PC-9 (cell line): Measurements from ENCODE around the gene NFIA. TPM values are rescaled to one million over a fixed set of nuclear protein-coding genes. Genes with fewer than 3 reads are reported as not detected.

Source experiments
- BruUV-seq: library from RNA; stranded (reverse); fragments of 400-500 nt; replicated peaks from 2 replicates; lab custom pipeline; 2021; lab: Mats Ljungman, UMichigan
- CTCF ChIA-PET: fragments of 300-600 bp; sonication (Branson Sonifier 250); formaldehyde crosslinking; loops from one replicate; lab custom pipeline; 2022; ENCODE audit warnings: antibody characterized with exemption; lab: Charles Lee
- POLR2A ChIA-PET: fragments of 300-600 bp; sonication (Branson Sonifier 250); formaldehyde crosslinking; loops from one replicate; lab custom pipeline; 2022; ENCODE audit warnings: antibody characterized with exemption; ENCODE audit not compliant: unreplicated experiment; lab: Charles Lee
- DNase-seq, 2 experiments: peaks; one replicate each; pipeline versions ENCODE4 v3.0.0 to v3.0.0-alpha.2; 2015 to 2022; ENCODE audit warnings: mixed read lengths in 1 of 2
- H2AFZ ChIP-seq: fragments of 200-600 bp; sonication (generic); 2 replicates; pipeline ENCODE4 v1.8.1; 2017; ENCODE audit warnings: antibody characterized with exemption
- H3F3A ChIP-seq: fragments of 200-600 bp; sonication (generic); 2 replicates; pipeline ENCODE4 v1.8.1; 2017; ENCODE audit warnings: antibody characterized with exemption, mild to moderate bottlenecking, low read depth; ENCODE audit not compliant: insufficient read depth
- H3K27ac ChIP-seq: fragments of 200-600 bp; sonication (generic); 2 replicates; pipeline ENCODE4 v1.6.1; 2016; ENCODE audit warnings: mixed run types
- H3K27me3 ChIP-seq: fragments of 200-600 bp; sonication (generic); 2 replicates; pipeline ENCODE4 v1.6.1; 2016; ENCODE audit warnings: low read depth, mixed run types; ENCODE audit not compliant: insufficient read depth
- H3K36me3 ChIP-seq: fragments of 200-600 bp; sonication (generic); 2 replicates; pipeline ENCODE4 v1.6.1; 2016; ENCODE audit warnings: low read depth, mixed run types
- H3K4me1 ChIP-seq: fragments of 200-600 bp; sonication (generic); replicated peaks from 2 replicates; pipeline ENCODE4 v1.6.1; 2016; ENCODE audit warnings: mixed run types; ENCODE audit not compliant: insufficient read depth
- H3K4me2 ChIP-seq: fragments of 200-600 bp; sonication (generic); 2 replicates; pipeline ENCODE4 v1.6.1; 2017; ENCODE audit warnings: mixed run types
- H3K4me3 ChIP-seq: fragments of 200-600 bp; sonication (generic); 2 replicates; pipeline ENCODE4 v1.6.1; 2016; ENCODE audit warnings: mixed run types
- H3K79me2 ChIP-seq: fragments of 200-600 bp; sonication (generic); 2 replicates; pipeline ENCODE4 v1.6.1; 2017; ENCODE audit warnings: low read depth, mixed run types
- H3K9me2 ChIP-seq: fragments of 200-600 bp; sonication (generic); 2 replicates; pipeline ENCODE4 v1.8.1; 2017; ENCODE audit warnings: mild to moderate bottlenecking; ENCODE audit not compliant: insufficient read depth
- H3K9me3 ChIP-seq: fragments of 200-600 bp; sonication (generic); 2 replicates; pipeline ENCODE4 v1.8.1; 2016; ENCODE audit warnings: low read depth; ENCODE audit not compliant: insufficient read depth
- H4K20me1 ChIP-seq: fragments of 200-600 bp; sonication (generic); 2 replicates; pipeline ENCODE4 v1.8.1; 2017; ENCODE audit not compliant: insufficient read depth
- EZH2 ChIP-seq: fragments of 200-600 bp; sonication (generic); IDR thresholded peaks from 2 replicates; pipeline ENCODE4 v1.8.0; 2017; ENCODE audit warnings: antibody characterized with exemption, low read depth
- intact Hi-C: fragments of 100-400 bp; cut with micrococcal nuclease; formaldehyde crosslinking; loops from one replicate; pipeline ENCODE4 v1.10.0; 2022; ENCODE audit not compliant: unreplicated experiment
- total RNA-seq: library from RNA; stranded (reverse); gene quantifications from 2 replicates; pipeline ENCODE4 v1.2.3, GENCODE V29; 2021
- TF ChIP-seq, protein P1 (sequence below): fragments of 200-600 bp; sonication (generic); conservative IDR thresholded peaks from 2 replicates; pipeline ENCODE4 v1.6.1; 2017; ENCODE audit warnings: mixed run types, antibody characterized with exemption, mild to moderate bottlenecking, moderate library complexity

Gene NFIA
- total RNA-seq, 1 experiment from 2014 or later: 26.7 TPM

DNA sequence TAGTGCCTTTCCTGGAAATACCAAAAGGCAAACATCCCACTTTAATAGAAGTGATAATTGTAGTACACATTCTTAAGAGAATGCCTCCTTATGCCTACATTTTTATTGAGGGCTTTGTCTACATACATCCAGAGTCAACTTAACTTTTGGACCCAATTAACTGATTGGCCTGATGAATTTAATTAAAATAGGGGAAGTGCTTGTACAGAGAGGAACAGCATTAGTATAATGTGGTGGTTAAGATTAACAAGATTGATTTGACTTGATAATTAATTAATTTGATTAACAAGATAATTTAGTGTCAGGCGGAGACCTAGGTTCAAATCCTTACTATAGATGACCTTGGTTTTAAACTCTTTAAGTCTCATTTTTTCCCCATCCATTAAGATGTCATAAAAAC, 111.4 kb downstream of the NFIA start:
- TF ChIP-seq EZH2: no peak
- TF ChIP-seq, protein P1, sequence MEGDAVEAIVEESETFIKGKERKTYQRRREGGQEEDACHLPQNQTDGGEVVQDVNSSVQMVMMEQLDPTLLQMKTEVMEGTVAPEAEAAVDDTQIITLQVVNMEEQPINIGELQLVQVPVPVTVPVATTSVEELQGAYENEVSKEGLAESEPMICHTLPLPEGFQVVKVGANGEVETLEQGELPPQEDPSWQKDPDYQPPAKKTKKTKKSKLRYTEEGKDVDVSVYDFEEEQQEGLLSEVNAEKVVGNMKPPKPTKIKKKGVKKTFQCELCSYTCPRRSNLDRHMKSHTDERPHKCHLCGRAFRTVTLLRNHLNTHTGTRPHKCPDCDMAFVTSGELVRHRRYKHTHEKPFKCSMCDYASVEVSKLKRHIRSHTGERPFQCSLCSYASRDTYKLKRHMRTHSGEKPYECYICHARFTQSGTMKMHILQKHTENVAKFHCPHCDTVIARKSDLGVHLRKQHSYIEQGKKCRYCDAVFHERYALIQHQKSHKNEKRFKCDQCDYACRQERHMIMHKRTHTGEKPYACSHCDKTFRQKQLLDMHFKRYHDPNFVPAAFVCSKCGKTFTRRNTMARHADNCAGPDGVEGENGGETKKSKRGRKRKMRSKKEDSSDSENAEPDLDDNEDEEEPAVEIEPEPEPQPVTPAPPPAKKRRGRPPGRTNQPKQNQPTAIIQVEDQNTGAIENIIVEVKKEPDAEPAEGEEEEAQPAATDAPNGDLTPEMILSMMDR: no peak
- no peaks in the 10 kb centered on the region for H3K36me3 ChIP-seq
- no peaks in the 10 kb centered on the region for H3K79me2 ChIP-seq
- peaks cover 6% of the 10 kb centered on the region; the same call in 1 of the 2 replicates for H3F3A ChIP-seq
- POLR2A ChIA-PET: no interaction called here
- intact Hi-C loops: no loop called here
- DNase-seq: no peak
- H3K4me1 ChIP-seq: 0 out of 2 replicates have a peak, but pooled peaks cover 7% of the 10 kb centered on the region
- no peak overlapping the region for H3K4me3 ChIP-seq
- CTCF ChIA-PET: no interaction called here
- H3K4me2 ChIP-seq: no peak overlapping the region
- no peak overlapping the region for H3K27ac ChIP-seq
- H2AFZ ChIP-seq: no peak overlapping the region
- no peaks in the 10 kb centered on the region for H3K9me3 ChIP-seq
- H3K27me3 ChIP-seq: no peaks in the 10 kb centered on the region
- BruUV-seq: no TSS peak
- H3K9me2 ChIP-seq: no peaks in the 10 kb centered on the region
- H4K20me1 ChIP-seq: no peaks in the 10 kb centered on the region

DNA sequence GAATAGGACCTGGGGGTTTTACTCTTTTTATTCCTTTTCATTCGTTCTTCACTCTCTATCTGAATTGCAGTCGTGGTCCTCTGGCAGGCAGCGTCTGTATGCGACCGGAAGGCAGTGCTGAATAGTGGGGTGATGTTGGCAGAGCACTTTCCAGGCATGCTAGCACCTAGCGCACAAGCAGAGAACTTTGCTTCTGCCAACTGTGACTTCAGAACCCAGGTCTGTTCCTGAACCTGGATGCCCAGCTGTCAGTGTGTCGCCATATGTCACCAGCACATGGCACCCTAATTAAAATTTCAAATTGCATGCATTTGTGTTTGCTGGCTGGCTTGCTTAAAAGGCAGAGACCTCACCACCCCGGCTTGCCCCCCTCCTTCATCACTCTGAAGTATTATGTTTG, 116.2 kb downstream of the NFIA start:
- no peak overlapping the region for H3K4me3 ChIP-seq
- no peaks in the 10 kb centered on the region for H3K36me3 ChIP-seq
- no peak for DNase-seq
- ChIA-PET POLR2A (no interaction called here), CTCF (no interaction called here)
- no peak overlapping the region for H2AFZ ChIP-seq
- H4K20me1 ChIP-seq: no peaks in the 10 kb centered on the region
- H3K9me2 ChIP-seq: no peaks in the 10 kb centered on the region; the same call in 1 of the 2 replicates
- peaks cover 13% of the 10 kb centered on the region for H3K79me2 ChIP-seq
- no peak for TF ChIP-seq EZH2
- TF ChIP-seq, protein P1: no peak
- intact Hi-C loops: no loop called here
- no peaks in the 10 kb centered on the region for H3K4me1 ChIP-seq
- H3K9me3 ChIP-seq: no peaks in the 10 kb centered on the region
- H3K27ac ChIP-seq: no peak overlapping the region
- no TSS peak for BruUV-seq
- no peak overlapping the region for H3K4me2 ChIP-seq
- H3F3A ChIP-seq: no peaks in the 10 kb centered on the region; the same call in 1 of the 2 replicates
- no peaks in the 10 kb centered on the region for H3K27me3 ChIP-seq

DNA sequence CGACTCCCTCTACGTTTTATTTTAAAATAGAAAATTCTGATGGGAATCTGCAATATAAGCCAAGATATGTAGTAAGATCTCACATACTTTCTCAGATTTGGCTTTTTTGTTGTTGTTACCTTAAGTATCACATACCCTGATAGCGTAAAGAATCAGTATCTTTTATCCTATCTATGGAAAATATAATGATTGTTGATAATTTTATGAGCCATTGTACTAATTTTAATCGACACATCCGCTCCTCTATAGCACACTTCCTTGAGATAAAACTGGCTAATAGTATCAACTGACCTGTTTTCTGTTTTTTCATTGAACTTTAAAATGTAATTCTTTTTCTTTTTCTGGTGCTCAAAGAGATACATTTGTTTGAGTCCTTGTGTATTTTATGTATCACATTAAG, 118.7 kb downstream of the NFIA start:
- intact Hi-C loops: no loop called here
- Histone ChIP-seq H3K9me2 (no peaks in the 10 kb centered on the region; the same call in 1 of the 2 replicates), H3K27ac (no peak overlapping the region), H3K4me1 (no peaks in the 10 kb centered on the region), H3K36me3 (no peaks in the 10 kb centered on the region), H3K79me2 (peaks cover 17% of the 10 kb centered on the region), H3K27me3 (no peaks in the 10 kb centered on the region), H4K20me1 (no peaks in the 10 kb centered on the region), H3K9me3 (no peaks in the 10 kb centered on the region), H3K4me2 (no peak overlapping the region), H3K4me3 (no peak overlapping the region), H2AFZ (no peak overlapping the region), H3F3A (no peaks in the 10 kb centered on the region; the same call in 1 of the 2 replicates)
- CTCF ChIA-PET: no interaction called here
- POLR2A ChIA-PET: interaction anchor here (0.6 to 0.7 kb wide), 2 partner anchors 18 to 107 kb away, joined by 4 to 11 read pairs; no protein-coding TSS in a partner anchor
- BruUV-seq: no TSS peak
- no peak for TF ChIP-seq EZH2
- TF ChIP-seq, protein P1: no peak
- no peak for DNase-seq
